Progenitor cell of endocrine pancreas (in vitro differentiated cells): ENCODE data around the gene HMGXB4. TPM values are rescaled to one million over a fixed set of nuclear protein-coding genes. Genes with fewer than 3 reads are reported as not detected.
A peak's percentile ranks its signal among the peaks of the same experiment; 100 is the strongest.

Experiments
- DNase-seq: peaks from one replicate; pipeline ENCODE4 v3.0.0; 2021; ENCODE audit warnings: low spot score; ENCODE audit not compliant: unreplicated experiment
- H3K27ac Mint-ChIP-seq: 2 replicates; pipeline ENCODE4 v1.8.0; 2021; ENCODE audit warnings: mild to moderate bottlenecking, moderate library complexity, mixed read lengths
- H3K27me3 Mint-ChIP-seq: 2 replicates; pipeline ENCODE4 v1.8.0; 2021; ENCODE audit warnings: mixed read lengths
- H3K36me3 Mint-ChIP-seq: 2 replicates; pipeline ENCODE4 v1.8.0; 2022; ENCODE audit warnings: mixed read lengths; ENCODE audit not compliant: insufficient read depth
- H3K4me1 Mint-ChIP-seq: 2 replicates; pipeline ENCODE4 v1.8.0; 2021; ENCODE audit warnings: low read depth, mixed read lengths
- H3K4me3 Mint-ChIP-seq: 2 replicates; pipeline ENCODE4 v1.8.0; 2021; ENCODE audit warnings: low read depth, mild to moderate bottlenecking, moderate library complexity, mixed read lengths
- H3K9me3 Mint-ChIP-seq: 2 replicates; pipeline ENCODE4 v1.8.0; 2021; ENCODE audit warnings: low read depth, mixed read lengths
- long read RNA-seq: library from polyadenylated mRNA; unstranded; transcript quantifications from one replicate; pipeline ENCODE4 v2.0.0, GENCODE V29; 2020
- total RNA-seq: library from RNA; stranded (reverse); gene quantifications from 2 replicates; pipeline ENCODE4 v1.2.1, GENCODE V29; 2021
- TF ChIP-seq, protein P1 (sequence below): fragments of 200-600 bp; sonication (generic); IDR thresholded peaks from one replicate; pipeline ENCODE4 v1.5.0; 2021; ENCODE audit warnings: antibody characterized with exemption, mild to moderate bottlenecking; ENCODE audit not compliant: unreplicated experiment

Gene HMGXB4, protein sequence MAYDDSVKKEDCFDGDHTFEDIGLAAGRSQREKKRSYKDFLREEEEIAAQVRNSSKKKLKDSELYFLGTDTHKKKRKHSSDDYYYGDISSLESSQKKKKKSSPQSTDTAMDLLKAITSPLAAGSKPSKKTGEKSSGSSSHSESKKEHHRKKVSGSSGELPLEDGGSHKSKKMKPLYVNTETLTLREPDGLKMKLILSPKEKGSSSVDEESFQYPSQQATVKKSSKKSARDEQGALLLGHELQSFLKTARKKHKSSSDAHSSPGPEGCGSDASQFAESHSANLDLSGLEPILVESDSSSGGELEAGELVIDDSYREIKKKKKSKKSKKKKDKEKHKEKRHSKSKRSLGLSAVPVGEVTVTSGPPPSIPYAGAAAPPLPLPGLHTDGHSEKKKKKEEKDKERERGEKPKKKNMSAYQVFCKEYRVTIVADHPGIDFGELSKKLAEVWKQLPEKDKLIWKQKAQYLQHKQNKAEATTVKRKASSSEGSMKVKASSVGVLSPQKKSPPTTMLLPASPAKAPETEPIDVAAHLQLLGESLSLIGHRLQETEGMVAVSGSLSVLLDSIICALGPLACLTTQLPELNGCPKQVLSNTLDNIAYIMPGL
- 23.0 and 25.0 TPM in 2 replicates for total RNA-seq
- long read RNA-seq, partial matches to known transcripts = 15 of 25 reads
- long read RNA-seq, other reads (novel, unspliced or antisense) = 4 of 25 reads

DNA sequence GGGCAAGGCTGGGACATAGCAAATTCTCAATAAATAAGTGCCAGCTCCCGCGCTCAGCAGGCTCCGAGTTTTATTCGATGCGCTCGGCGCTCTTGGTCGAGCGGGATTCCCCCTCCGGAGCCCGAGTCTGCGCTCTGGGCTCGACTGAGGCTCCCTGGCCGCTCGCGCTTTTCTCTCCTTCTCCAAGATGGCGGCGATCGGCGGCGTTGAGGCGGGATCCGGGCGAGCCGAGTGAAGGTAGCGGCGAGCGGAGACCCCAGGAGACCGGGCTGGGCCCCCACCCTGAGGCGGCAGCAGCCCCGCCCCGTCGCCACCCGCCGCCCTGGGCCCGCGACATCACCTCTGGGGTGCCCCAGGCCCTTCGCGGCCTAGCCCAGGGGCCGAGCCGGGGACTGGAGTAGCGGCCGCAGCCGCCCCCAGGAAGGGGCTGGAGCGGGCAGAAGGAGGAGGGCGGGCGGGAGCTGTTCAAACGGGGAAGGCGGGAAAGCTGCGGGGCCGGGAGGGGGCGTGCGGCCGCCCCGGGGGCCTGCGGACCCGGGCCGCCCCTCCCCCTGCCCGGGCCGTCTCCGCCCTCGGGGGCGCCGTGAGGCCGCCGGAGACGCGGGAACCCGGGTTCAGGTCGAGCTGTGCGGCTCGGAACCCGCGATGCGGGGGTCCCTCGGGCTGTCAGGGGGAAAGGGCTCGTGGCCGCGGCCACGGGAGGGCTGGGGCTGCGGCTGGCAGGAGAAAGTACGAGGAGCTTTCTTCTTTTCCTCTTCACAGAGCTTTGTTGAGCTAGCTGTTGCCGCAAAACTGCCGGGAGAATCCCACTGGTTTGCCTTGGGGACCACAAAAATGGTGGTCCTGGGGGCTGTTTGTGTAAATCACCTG lies at the start of gene HMGXB4:
Gene HMGXB4 (plus strand): TSS at position 173 of the 870 bp plus-strand sequence. CDS start 4,898 bp downstream, outside the sequence.
- TF ChIP-seq, protein P1, sequence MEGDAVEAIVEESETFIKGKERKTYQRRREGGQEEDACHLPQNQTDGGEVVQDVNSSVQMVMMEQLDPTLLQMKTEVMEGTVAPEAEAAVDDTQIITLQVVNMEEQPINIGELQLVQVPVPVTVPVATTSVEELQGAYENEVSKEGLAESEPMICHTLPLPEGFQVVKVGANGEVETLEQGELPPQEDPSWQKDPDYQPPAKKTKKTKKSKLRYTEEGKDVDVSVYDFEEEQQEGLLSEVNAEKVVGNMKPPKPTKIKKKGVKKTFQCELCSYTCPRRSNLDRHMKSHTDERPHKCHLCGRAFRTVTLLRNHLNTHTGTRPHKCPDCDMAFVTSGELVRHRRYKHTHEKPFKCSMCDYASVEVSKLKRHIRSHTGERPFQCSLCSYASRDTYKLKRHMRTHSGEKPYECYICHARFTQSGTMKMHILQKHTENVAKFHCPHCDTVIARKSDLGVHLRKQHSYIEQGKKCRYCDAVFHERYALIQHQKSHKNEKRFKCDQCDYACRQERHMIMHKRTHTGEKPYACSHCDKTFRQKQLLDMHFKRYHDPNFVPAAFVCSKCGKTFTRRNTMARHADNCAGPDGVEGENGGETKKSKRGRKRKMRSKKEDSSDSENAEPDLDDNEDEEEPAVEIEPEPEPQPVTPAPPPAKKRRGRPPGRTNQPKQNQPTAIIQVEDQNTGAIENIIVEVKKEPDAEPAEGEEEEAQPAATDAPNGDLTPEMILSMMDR = peak; percentile 38
- H3K9me3 Mint-ChIP-seq = no peaks in the 10 kb centered on the region
- peak within 1 kb of the TSS; percentile 97 for H3K27ac Mint-ChIP-seq
- peaks cover 12% of the 10 kb centered on the region for H3K4me1 Mint-ChIP-seq
- peak; percentile 76 for DNase-seq
- peaks cover 3% of the 10 kb centered on the region for H3K36me3 Mint-ChIP-seq
- no peaks in the 10 kb centered on the region for H3K27me3 Mint-ChIP-seq
- H3K4me3 Mint-ChIP-seq = peak within 1 kb of the TSS; percentile 89

DNA sequence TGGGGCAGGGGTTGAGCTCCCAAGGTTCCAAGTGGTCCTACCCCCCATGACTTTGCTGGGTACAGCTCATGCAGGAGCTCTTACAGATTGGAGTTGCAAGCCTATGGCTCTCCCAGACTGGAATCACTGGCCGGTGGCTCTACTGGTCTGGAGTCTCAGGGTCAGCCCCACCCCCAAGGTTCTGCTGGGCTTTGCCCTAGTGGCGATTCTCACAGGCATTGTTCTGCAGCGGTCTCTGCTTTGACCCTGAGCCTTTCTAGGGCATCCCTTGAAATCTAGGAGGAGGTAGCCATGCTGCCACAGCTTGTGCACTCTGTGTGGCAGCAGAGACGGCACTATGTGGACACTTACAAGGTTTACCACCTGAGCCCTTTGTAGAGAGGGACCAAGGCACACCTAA lies 49.3 kb upstream of the HMGXB4 start:
- H3K27ac Mint-ChIP-seq = no peak overlapping the region
- TF ChIP-seq, protein P1 = no peak
- peaks cover 8% of the 10 kb centered on the region for H3K27me3 Mint-ChIP-seq
- peaks cover 9% of the 10 kb centered on the region for H3K4me1 Mint-ChIP-seq
- H3K4me3 Mint-ChIP-seq = no peak overlapping the region
- H3K9me3 Mint-ChIP-seq = no peaks in the 10 kb centered on the region
- DNase-seq = no peak
- H3K36me3 Mint-ChIP-seq = no peaks in the 10 kb centered on the region

DNA sequence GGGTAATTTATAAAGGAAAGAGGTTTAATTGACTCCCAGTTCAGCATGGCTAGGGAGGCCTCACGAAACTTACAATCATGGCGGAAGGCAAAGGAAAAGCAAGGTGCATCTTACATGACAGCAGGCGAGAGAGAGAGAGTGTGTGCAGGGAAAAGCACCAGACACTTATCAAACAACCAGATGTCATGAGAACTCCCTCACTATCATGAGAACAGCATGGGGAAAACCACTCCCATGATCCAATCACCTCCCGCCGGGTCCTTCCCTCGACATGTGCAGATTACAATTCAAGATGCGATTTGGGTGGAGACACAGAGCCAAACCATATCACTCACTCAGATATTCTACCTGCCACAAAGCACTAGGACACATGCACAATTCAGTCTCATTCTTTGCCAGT lies 48.1 kb upstream of the HMGXB4 start:
- Mint-ChIP-seq H3K36me3 (no peaks in the 10 kb centered on the region), H3K9me3 (no peaks in the 10 kb centered on the region), H3K4me3 (no peak overlapping the region), H3K27me3 (peaks cover 8% of the 10 kb centered on the region), H3K27ac (no peak overlapping the region), H3K4me1 (peaks cover 12% of the 10 kb centered on the region)
- DNase-seq = no peak
- TF ChIP-seq, protein P1 = no peak

DNA sequence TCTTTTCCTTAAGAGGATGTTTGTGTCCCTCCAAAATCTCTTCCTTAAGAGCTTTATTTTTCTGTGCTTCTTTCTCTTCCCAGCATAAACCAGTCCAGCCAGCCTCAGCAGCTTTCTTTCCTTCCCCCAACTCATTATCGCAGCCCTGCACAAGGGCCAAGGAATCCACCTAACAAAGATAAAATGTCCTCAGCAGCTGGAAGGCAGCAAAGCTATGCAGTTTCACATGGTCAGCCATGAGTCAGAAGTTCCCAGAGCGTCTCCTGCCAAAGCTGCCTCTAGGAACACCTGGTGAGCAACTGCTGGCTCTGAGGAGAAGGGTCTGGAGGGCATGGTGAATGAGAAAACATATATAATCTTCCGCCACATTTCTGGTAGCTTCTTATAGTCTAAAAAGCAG lies 45.3 kb upstream of the HMGXB4 start:
- Mint-ChIP-seq H3K36me3 (no peaks in the 10 kb centered on the region), H3K27me3 (peaks cover 8% of the 10 kb centered on the region), H3K27ac (no peak overlapping the region), H3K9me3 (no peaks in the 10 kb centered on the region), H3K4me3 (no peak overlapping the region), H3K4me1 (peaks cover 6% of the 10 kb centered on the region)
- TF ChIP-seq, protein P1 = no peak
- no peak for DNase-seq

DNA sequence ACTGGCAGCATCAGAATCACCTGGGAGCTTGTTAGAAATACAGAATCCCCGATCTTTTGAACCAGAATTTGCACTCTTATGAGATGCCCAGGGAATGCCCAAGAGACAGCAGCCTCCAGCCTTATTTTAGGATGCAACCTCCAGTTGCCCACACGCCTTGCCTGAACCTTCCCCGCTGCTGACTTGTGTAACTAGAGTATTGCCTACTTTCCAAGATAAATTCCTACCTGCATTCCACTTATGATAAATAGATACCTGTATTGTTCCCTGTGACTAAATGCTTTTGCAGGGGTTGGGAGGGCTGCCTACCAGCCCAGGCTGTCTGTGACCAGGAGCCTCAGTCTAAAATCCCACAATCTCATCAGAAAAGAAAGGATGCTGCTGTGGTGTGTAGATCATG lies 44.3 kb upstream of the HMGXB4 start:
- Mint-ChIP-seq H3K9me3 (no peaks in the 10 kb centered on the region), H3K27me3 (peaks cover 8% of the 10 kb centered on the region), H3K36me3 (no peaks in the 10 kb centered on the region), H3K4me1 (peaks cover 6% of the 10 kb centered on the region), H3K27ac (no peak overlapping the region), H3K4me3 (no peak overlapping the region)
- TF ChIP-seq, protein P1 = no peak
- no peak for DNase-seq
